Measurements from ENCODE around the gene VMAC.

The VMAC gene

GRCh38 chr19:5934774-5935472, 30.3 kb downstream of the VMAC start:
- Mint-ChIP-seq H3K27me3 (no peaks in the 10 kb centered on the region), H3K4me3 (no peak overlapping the region), H3K27ac (no peak overlapping the region), H3K4me1 (ENCODE audit: low read depth) (no peaks in the 10 kb centered on the region), H3K36me3 (ENCODE audit: low read depth) (peaks cover 100% of the 10 kb centered on the region), H3K9me3 (no peaks in the 10 kb centered on the region)
- intact Hi-C loops (cut with micrococcal nuclease), result no loop called here

- Mint-ChIP-seq H3K27ac (no peak overlapping the region), H3K9me3 (no peaks in the 10 kb centered on the region), H3K36me3 (ENCODE audit: low read depth) (peaks cover 100% of the 10 kb centered on the region), H3K4me3 (no peak overlapping the region), H3K4me1 (ENCODE audit: low read depth) (no peaks in the 10 kb centered on the region), H3K27me3 (no peaks in the 10 kb centered on the region)
- intact Hi-C loops (cut with micrococcal nuclease), result no loop called here
Observed at GRCh38 chr19:5935473-5936291, 31.0 kb downstream of the VMAC start.

GRCh38 chr19:5936292-5936592, 31.6 kb downstream of the VMAC start:
- Mint-ChIP-seq H3K27ac (no peak overlapping the region), H3K9me3 (no peaks in the 10 kb centered on the region), H3K4me3 (no peak overlapping the region), H3K36me3 (ENCODE audit: low read depth) (peaks cover 100% of the 10 kb centered on the region), H3K27me3 (no peaks in the 10 kb centered on the region), H3K4me1 (ENCODE audit: low read depth) (no peaks in the 10 kb centered on the region)
- intact Hi-C loops (cut with micrococcal nuclease), result no loop called here

GRCh38 chr19:5937550-5937949, 32.9 kb downstream of the VMAC start:
- H3K27ac Mint-ChIP-seq, result no peak overlapping the region
- intact Hi-C loops (cut with micrococcal nuclease), result no loop called here
- no peak overlapping the region for H3K4me3 Mint-ChIP-seq
- peaks cover 98% of the 10 kb centered on the region for H3K36me3 Mint-ChIP-seq (ENCODE audit: low read depth)
- no peaks in the 10 kb centered on the region for H3K9me3 Mint-ChIP-seq
- no peaks in the 10 kb centered on the region for H3K4me1 Mint-ChIP-seq (ENCODE audit: low read depth)
- no peaks in the 10 kb centered on the region for H3K27me3 Mint-ChIP-seq

GRCh38 chr19:5940260-5941208, 35.9 kb downstream of the VMAC start:
- Mint-ChIP-seq H3K4me3 (no peak overlapping the region), H3K27me3 (no peaks in the 10 kb centered on the region), H3K9me3 (no peaks in the 10 kb centered on the region), H3K36me3 (ENCODE audit: low read depth) (peaks cover 89% of the 10 kb centered on the region), H3K4me1 (ENCODE audit: low read depth) (no peaks in the 10 kb centered on the region), H3K27ac (no peak overlapping the region)
- intact Hi-C loops (cut with micrococcal nuclease), result no loop called here

- Mint-ChIP-seq H3K27ac (no peak overlapping the region), H3K9me3 (no peaks in the 10 kb centered on the region), H3K27me3 (no peaks in the 10 kb centered on the region), H3K4me3 (no peak overlapping the region), H3K4me1 (ENCODE audit: low read depth) (peaks cover 9% of the 10 kb centered on the region), H3K36me3 (ENCODE audit: low read depth) (peaks cover 88% of the 10 kb centered on the region)
- intact Hi-C loops (cut with micrococcal nuclease), result no loop called here
Observed at GRCh38 chr19:5941673-5942072, 37.0 kb downstream of the VMAC start.

- Mint-ChIP-seq H3K27ac (no peak overlapping the region), H3K27me3 (no peaks in the 10 kb centered on the region), H3K9me3 (no peaks in the 10 kb centered on the region), H3K36me3 (ENCODE audit: low read depth) (peaks cover 80% of the 10 kb centered on the region), H3K4me3 (no peak overlapping the region), H3K4me1 (ENCODE audit: low read depth) (peaks cover 23% of the 10 kb centered on the region)
- intact Hi-C loops (cut with micrococcal nuclease), result no loop called here
Observed at GRCh38 chr19:5943045-5943444, 38.4 kb downstream of the VMAC start.

- H3K36me3 Mint-ChIP-seq (ENCODE audit: low read depth), result peaks cover 74% of the 10 kb centered on the region
- no peaks in the 10 kb centered on the region for H3K27me3 Mint-ChIP-seq
- H3K4me3 Mint-ChIP-seq, result no peak overlapping the region
- H3K27ac Mint-ChIP-seq, result no peak overlapping the region
- intact Hi-C loops (cut with micrococcal nuclease), result no loop called here
- H3K9me3 Mint-ChIP-seq, result no peaks in the 10 kb centered on the region
- H3K4me1 Mint-ChIP-seq (ENCODE audit: low read depth), result peaks cover 29% of the 10 kb centered on the region
Observed at GRCh38 chr19:5943623-5944022, 39.0 kb downstream of the VMAC start.

- Mint-ChIP-seq H3K4me3 (peak overlapping the region; percentile 69), H3K27me3 (no peaks in the 10 kb centered on the region), H3K36me3 (ENCODE audit: low read depth) (peaks cover 58% of the 10 kb centered on the region), H3K27ac (peak overlapping the region; percentile 91), H3K9me3 (no peaks in the 10 kb centered on the region), H3K4me1 (ENCODE audit: low read depth) (peaks cover 67% of the 10 kb centered on the region)
- intact Hi-C loops (cut with micrococcal nuclease), result loop anchor here (2.0 kb wide), 1 partner anchor 15 kb away; no protein-coding TSS in a partner anchor
Observed at GRCh38 chr19:5947435-5947834, 42.8 kb downstream of the VMAC start.

GRCh38 chr19:5948752-5949564, 44.3 kb downstream of the VMAC start:
- Mint-ChIP-seq H3K9me3 (no peaks in the 10 kb centered on the region), H3K4me1 (ENCODE audit: low read depth) (peaks cover 82% of the 10 kb centered on the region), H3K27me3 (no peaks in the 10 kb centered on the region), H3K4me3 (no peak overlapping the region), H3K36me3 (ENCODE audit: low read depth) (peaks cover 57% of the 10 kb centered on the region), H3K27ac (peak overlapping the region; percentile 91)
- intact Hi-C loops (cut with micrococcal nuclease), result no loop called here

GRCh38 chr19:5949792-5950305, 45.2 kb downstream of the VMAC start:
- peaks cover 91% of the 10 kb centered on the region for H3K4me1 Mint-ChIP-seq (ENCODE audit: low read depth)
- peak overlapping the region; percentile 43 for H3K4me3 Mint-ChIP-seq
- H3K9me3 Mint-ChIP-seq, result no peaks in the 10 kb centered on the region
- no peaks in the 10 kb centered on the region for H3K27me3 Mint-ChIP-seq
- peaks cover 54% of the 10 kb centered on the region for H3K36me3 Mint-ChIP-seq (ENCODE audit: low read depth)
- intact Hi-C loops (cut with micrococcal nuclease), result no loop called here
- peak overlapping the region; percentile 91 for H3K27ac Mint-ChIP-seq

- Mint-ChIP-seq H3K36me3 (ENCODE audit: low read depth) (peaks cover 45% of the 10 kb centered on the region), H3K4me1 (ENCODE audit: low read depth) (peaks cover 98% of the 10 kb centered on the region), H3K4me3 (peak overlapping the region; percentile 72), H3K27ac (peak overlapping the region; percentile 91), H3K9me3 (no peaks in the 10 kb centered on the region), H3K27me3 (no peaks in the 10 kb centered on the region)
- intact Hi-C loops (cut with micrococcal nuclease), result no loop called here
Observed at GRCh38 chr19:5950741-5951140, 46.1 kb downstream of the VMAC start.

GRCh38 chr19:5951338-5951861, 46.7 kb downstream of the VMAC start:
- intact Hi-C loops (cut with micrococcal nuclease), result no loop called here

More at GRCh38 chr19:5951338-5951861, 46.7 kb downstream of the VMAC start:
- Mint-ChIP-seq H3K27ac (peak overlapping the region; percentile 91), H3K4me3 (peak overlapping the region; percentile 72), H3K27me3 (no peaks in the 10 kb centered on the region), H3K36me3 (ENCODE audit: low read depth) (peaks cover 40% of the 10 kb centered on the region), H3K9me3 (no peaks in the 10 kb centered on the region), H3K4me1 (ENCODE audit: low read depth) (peaks cover 98% of the 10 kb centered on the region)

Data from dendritic cell treated with granulocyte-macrophage colony-stimulating factor and Interleukin-4, amounts not matched to agents 40 ng/mL and 50 ng/mL, for 4 days (primary cell).